AG09309 (cell line): ENCODE data around the gene PHPT1.
A peak's percentile ranks its signal among the peaks of the same experiment; 100 is the strongest.
"Not testable (repeated sequence)": the region's sequence is repeated elsewhere in the genome, so short reads cannot be mapped to it uniquely, and the experiment has no call there.

Experiments used
- DNase-seq: peaks from one replicate; pipeline ENCODE4 v3.0.0-alpha.2; 2010; ENCODE audit warnings: low read depth
- H3K4me3 ChIP-seq: 2 replicates; pipeline ENCODE4 v1.5.1; 2011; ENCODE audit warnings: mild to moderate bottlenecking, low read depth, low read length, moderate library complexity; ENCODE audit not compliant: control insufficient read depth
- TF ChIP-seq, protein P1 (sequence below): IDR thresholded peaks from 2 replicates; pipeline ENCODE4 v1.5.1; 2011; ENCODE audit warnings: mild to moderate bottlenecking, low read depth, low read length, inconsistent platforms; ENCODE audit not compliant: insufficient read depth, control insufficient read depth; ENCODE audit errors: missing control alignments

Gene PHPT1

DNA sequence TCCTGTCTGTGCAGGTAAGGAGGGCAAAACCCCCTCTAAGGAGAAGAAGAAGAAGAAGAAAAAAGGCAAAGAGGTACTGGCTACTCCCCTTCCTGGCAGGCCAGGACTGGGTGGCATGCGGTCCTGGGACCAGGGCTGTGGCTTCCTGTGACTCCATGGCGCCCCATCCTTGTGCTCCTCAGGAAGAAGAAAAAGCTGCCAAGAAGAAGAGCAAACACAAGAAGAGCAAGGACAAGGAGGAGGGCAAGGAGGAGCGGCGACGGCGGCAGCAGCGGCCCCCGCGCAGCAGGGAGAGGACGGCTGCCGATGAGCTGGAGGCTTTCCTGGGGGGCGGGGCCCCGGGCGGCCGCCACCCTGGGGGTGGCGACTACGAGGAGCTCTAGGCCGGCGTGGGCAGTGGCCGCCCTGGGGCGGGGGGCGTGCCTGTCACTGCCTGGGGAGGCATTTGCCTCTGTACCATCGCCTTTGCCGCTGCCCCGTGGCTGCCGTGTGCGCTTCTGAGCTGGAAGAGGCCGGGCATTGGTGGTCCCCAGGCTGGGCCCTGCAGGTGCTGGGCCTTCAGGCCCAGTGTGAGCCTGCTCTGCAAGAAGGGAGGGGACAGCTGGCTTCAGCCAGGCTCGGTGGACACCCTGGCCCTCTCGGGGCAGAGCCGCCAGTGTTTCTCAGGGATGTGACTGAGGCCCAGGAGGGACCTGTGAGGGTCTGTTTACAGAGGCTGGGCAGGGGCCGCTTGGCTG, 8.9 kb upstream of the PHPT1 start:
- H3K4me3 ChIP-seq: no peak overlapping the region
- no peak for DNase-seq
- TF ChIP-seq, protein P1, sequence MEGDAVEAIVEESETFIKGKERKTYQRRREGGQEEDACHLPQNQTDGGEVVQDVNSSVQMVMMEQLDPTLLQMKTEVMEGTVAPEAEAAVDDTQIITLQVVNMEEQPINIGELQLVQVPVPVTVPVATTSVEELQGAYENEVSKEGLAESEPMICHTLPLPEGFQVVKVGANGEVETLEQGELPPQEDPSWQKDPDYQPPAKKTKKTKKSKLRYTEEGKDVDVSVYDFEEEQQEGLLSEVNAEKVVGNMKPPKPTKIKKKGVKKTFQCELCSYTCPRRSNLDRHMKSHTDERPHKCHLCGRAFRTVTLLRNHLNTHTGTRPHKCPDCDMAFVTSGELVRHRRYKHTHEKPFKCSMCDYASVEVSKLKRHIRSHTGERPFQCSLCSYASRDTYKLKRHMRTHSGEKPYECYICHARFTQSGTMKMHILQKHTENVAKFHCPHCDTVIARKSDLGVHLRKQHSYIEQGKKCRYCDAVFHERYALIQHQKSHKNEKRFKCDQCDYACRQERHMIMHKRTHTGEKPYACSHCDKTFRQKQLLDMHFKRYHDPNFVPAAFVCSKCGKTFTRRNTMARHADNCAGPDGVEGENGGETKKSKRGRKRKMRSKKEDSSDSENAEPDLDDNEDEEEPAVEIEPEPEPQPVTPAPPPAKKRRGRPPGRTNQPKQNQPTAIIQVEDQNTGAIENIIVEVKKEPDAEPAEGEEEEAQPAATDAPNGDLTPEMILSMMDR: no peak

DNA sequence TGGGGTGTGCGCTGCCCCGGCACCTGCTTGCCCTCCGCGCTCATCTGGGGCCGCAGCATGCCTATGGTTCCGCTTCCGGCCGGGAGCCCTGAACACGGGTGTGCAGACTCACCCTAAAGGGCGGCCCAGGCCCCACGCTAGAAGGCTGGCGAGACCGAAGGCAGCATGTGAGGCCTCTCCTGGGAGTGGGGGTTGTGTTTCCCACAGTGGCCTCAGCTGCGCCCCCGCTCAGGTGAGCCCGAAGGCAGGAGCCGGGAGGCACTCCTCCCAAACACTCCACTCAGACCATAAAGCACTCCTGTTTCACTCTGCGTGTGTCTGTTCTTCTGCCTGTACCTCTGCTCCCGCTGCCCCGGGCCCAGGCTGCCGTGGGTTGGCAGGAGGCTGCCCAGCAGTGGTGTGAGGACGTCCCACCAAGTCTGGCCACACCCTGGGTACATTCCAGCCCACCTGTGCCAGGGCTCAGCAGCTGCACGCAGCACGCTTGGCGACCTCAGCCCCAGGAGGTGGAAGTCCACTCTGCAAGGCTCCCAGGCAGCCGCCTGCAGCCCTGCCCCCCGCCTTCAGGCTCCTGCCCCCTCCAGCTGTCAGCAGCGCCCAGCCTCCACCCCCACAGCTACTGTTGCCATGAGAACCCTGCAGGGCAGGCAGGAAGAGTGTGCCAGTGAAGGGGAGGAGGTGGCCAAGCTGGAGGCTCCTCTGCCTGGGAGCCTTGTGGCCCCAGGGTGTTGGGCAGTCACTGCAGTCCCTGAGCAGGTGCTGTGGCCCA, 8.1 kb upstream of the PHPT1 start:
- TF ChIP-seq, protein P1: no peak
- no peak for DNase-seq
- H3K4me3 ChIP-seq: no peak overlapping the region

DNA sequence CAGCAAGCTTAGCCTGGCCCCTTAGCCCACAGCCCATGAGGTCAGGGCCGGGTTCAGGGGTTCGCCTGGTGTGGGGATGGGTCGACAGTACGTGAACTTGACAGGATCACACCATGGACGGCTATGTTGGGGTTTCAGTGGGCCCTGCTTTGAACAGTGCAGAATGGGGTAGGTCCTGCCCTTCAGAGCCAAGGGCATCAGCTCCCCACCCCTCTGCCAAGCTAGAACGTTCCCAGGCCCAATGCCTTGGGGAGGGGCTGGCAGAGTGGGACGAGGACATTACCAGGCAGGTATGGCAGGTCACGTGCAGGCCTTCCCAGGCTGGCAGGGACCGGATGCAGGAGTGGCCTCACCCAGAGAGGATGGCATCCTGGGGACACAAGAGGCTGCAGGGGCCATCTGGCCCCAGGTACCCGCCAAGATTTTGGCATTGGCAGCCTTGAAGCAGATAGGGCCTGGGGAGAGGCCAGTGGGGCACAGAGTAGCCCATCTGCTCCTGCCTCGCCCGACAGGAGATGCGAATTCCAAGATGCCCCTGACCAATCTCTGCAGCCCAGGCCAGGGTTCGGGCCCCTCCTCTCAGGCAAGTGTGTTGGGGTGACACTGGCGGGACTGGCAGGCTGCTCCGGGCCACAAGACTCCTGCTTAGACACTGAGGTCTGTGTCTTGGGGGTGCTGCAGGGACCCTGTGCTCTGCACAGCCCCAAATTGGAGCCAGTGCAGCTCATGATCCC, 7.4 kb upstream of the PHPT1 start:
- H3K4me3 ChIP-seq: peak overlapping the region; percentile 75
- DNase-seq: not testable (repeated sequence)

DNA sequence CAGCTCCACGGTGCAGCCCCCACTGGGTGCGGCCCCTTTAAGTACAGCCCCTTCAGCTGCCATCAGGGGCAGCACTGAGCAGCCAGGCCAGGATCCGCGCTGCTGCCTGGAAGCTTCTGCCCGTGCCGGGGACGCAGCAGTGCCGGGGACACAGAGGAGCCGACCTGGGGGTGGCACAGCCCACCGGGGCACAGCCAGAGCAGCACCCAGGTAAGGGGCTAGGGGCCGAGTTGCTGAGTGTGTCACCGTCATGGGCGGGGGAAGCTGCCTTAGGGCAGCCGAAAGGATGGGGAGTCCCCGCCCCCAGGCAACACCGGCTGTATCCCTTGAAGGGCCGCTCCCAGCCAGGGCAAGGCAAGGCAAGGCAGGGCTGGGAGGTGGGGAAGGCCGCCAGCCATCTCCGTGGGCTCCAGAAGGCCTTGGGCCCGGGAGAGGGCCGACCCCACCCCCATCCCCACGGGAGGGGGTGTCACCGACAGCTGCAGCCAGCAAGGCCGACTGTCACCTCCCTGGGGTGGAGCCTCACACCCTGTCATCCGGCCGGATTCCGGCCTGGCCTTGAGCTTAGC, 6.7 kb upstream of the PHPT1 start, which contains the start of gene AJM1:
AJM1 (plus strand) TSS at position 99 of the 569 bp plus-strand sequence. CDS start 1,937 bp downstream, outside the sequence.
- H3K4me3 ChIP-seq: peak within 1 kb of the TSS; percentile 75
- not testable (repeated sequence) for DNase-seq
- TF ChIP-seq, protein P1: peak; percentile 91

DNA sequence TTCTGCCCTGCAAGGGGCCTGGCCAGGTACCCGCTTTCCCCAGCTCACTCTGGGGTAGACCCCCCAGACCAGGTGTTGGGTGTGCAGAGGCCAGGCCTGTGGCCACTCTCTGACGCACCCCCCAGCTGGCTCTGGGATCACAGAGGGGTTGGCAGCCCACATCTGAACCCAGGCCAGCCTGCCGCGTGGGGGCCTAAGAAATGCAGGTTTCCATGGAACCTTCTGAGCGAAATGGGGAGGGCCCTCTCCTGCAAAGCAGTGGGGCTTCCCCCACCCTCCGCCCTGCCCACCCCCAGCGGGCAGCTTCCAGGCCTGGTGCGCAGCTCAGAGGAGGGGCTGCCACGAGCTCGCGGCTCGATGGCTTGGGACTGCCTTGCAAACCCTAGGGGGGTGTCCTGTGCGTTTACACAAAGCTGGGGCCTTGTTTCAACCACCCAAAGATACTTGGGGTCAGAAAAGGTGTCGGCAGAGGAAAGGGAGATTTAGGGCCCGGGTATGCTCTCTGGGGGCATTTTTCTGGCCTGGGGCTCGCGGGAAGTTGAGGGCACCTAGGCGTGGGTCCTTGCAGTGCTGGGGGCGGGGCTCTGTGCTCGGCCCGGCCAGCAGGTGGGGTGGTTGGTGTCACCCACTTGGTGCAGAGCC, 5.9 kb upstream of the PHPT1 start:
- not testable (repeated sequence) for DNase-seq
- peak overlapping the region; percentile 6 for H3K4me3 ChIP-seq

DNA sequence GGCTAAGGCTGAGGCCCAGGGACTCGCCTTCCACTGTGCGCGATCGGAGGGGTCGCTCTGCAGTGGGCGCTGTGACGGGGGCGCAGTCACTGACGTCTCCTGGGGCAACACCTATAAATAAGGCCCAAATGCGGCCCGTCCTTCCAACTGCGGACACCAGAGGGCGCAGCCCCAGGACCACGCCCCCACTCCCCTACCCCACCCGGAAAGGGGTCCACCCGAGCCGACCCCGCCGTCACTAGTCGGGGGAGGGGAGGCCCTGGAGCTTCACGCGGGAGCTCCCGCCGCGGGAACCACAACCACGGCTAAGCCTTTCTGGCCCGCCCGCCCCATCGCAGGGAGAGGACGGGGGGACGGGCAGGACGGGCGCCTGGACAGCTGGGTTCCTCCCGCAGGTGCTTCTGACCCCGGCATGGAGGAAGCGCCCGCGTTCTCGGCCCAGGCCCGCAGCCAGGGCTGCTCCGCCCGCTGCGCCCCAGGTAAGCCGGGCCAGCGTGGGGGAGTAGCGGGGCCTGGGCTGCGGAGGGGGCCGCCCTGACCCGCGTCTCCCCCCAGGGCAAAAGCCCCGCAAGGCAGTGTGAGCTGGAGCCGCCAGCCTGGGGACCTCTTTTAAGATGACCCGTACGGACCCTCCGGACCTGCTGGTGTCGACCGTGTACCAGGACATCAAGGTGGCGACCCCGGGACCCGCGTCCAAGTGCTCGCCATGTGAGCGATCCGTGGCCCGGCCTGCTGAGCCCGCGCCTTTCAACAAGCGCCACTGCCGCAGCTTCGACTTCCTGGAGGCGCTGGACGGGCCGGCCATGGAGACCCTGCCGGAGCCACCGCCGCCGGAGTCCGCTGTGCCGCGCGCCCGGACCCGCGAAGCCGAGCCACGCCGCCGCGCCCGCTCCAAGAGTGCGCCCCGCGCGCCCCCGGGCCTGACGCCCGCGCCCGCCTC, 5.1 kb upstream of the PHPT1 start:
- TF ChIP-seq, protein P1: peak; percentile 57
- H3K4me3 ChIP-seq, DNase-seq: not testable (repeated sequence)
